Jurkat, Clone E6-1 (cell line): ENCODE results near the gene QTRT2.

ENCODE experiments used
- DNase-seq: peaks from one replicate; pipeline ENCODE4 v3.0.0-alpha.2; 2011; ENCODE audit warnings: low read depth, low spot score
- H3K4me3 ChIP-seq: 2 replicates; pipeline ENCODE4 v1.5.1; 2011; ENCODE audit warnings: mild to moderate bottlenecking, low read length, control low read depth, moderate library complexity

QTRT2 gene

DNA sequence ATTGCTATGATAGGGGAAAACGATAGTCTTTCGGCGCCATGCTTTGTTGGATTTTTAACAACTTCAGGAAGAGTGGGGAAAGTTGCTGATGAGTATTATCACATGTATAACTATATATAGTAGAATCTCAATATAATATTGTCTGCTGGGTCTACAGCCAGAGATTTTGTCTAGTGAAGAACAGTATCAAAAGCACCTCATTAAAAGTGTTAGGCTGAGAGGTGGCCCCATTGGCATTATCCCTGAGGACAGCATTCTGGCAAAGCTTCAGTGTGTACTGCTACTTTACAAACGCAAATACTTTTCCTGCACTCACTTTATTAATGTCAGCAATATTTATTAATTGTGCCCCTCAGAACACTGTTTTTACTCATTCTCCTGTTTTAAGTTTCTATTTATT is 11.8 kb downstream of the QTRT2 start:
- no peak overlapping the region for H3K4me3 ChIP-seq
- no peak for DNase-seq

DNA sequence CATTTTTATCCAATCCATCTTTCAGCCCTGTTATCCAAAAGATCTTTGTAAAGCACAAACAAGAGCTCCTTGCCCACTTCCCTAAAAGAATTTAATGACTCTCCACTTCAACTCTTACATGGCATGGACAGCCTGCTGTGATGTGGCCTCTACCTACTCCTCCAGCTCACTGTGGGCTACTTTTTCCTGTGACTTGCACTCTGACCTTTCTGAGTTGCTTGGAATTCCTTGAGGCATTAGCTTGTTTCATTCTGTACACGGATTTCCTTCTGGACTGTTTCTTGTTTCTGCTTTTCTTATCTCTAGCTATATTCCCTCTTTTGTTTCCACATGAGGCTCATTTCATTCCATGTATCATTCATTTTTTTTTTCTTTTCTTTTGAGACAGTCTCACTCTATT is 15.2 kb downstream of the QTRT2 start:
- H3K4me3 ChIP-seq, result no peak overlapping the region
- DNase-seq, result no peak

DNA sequence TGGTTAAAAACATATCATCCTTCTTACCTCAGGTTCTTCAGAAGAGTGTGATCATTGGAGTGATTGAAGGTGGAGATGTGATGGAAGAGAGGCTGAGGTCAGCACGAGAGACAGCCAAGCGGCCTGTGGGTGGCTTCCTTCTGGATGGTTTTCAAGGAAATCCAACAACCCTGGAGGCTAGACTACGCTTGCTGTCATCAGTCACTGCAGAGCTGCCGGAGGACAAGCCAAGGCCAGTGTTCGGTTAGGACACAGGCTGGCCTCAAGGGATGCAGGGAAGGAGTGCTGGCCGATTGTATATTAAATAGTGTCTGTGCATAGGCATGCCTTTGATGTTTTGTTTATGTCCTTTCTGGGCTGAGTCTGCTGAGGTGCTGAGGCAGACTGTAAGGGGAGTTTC is 20.2 kb downstream of the QTRT2 start:
- no peak for DNase-seq
- H3K4me3 ChIP-seq, result no peak overlapping the region

GRCh38 chr3:114078126-114078525 is 21.6 kb downstream of the QTRT2 start:
- H3K4me3 ChIP-seq, result no peak overlapping the region
- no peak for DNase-seq

- DNase-seq, result no peak
- H3K4me3 ChIP-seq, result no peak overlapping the region
Observed at GRCh38 chr3:114079761-114080160, 23.2 kb downstream of the QTRT2 start.

- no peak overlapping the region for H3K4me3 ChIP-seq
- no peak for DNase-seq
Observed at GRCh38 chr3:114080201-114080600, 23.7 kb downstream of the QTRT2 start.

DNA sequence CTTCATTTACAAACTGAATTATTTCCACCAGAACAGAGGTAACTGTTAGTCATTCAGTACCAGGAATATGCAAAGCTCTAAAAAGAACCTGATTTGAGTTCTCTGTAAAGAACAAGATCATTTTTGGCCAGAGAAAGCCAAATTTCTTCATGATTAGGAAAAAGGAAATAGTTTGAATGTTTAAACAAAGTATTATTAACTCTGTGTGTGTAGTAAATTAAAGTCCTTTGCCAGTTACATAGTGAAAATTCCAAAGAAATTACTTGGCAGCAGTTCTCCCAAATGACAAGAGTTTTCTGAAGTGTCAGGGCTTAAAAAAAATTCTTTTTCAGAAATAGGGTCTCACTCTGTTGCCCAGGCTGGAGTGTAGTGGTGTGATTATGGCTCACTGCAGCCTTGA is 24.5 kb downstream of the QTRT2 start:
- no peak for DNase-seq
- H3K4me3 ChIP-seq, result no peak overlapping the region

DNA sequence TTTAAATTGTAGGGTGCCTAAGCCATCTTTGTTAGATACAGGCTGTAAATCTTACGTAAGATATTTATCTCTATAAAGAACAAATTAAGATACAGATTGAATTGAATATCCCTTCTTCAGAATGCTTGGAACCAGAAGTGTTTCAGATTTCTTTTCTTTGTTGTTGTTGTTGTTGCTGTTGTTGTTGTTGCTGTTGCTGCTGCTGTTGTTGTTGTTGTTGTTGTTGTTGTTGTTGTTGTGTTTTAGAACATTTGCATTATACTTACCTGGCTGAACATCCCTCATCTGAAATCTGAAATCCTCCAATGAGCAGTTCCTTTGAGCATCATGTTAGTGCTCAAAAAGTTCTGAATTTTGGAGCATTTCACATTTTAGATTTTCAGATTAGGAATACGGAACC is 26.6 kb downstream of the QTRT2 start:
- H3K4me3 ChIP-seq, result no peak overlapping the region
- no peak for DNase-seq

DNA sequence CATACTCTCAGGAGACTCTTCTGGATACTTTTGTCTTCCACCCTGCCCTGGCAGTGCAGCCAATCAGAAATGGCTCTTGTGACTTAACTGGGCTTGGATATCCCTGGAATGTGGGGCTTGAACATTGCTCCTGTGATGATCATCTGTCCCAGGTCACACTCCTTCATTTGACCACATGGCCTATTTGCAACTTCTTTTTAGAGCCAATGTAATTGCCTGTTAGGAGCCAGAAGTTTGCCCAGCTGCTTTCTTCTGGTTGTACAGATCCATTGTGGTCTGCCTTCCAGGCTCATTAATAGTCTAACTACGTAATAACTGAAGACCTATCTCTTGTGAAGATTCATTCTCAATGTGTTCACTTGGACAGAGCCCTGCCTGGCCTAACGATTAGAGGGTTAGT is 29.8 kb downstream of the QTRT2 start:
- H3K4me3 ChIP-seq, result no peak overlapping the region
- no peak for DNase-seq

DNA sequence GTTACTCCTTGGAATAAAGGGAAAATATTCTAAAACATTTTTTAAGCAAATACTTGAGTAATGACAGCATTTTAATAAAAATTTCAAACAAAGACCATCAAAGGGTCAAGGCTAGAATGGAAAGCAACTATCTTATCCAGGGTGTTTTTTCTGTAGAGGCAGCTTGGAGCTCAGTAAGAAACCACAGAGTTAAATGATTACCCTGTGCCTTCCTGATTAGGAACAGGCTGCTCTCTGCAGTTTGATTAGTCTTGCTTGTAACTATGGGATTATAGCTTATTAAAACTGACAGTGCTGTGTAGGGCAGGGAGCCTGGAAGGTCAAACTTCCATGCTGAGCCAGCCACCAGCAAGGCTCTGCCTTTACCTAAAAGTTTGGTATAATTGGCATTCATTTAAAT is 33.1 kb downstream of the QTRT2 start:
- no peak overlapping the region for H3K4me3 ChIP-seq
- DNase-seq, result no peak

GRCh38 chr3:114092151-114093015 is 35.8 kb downstream of the QTRT2 start:
- H3K4me3 ChIP-seq, result no peak overlapping the region
- DNase-seq, result no peak

DNA sequence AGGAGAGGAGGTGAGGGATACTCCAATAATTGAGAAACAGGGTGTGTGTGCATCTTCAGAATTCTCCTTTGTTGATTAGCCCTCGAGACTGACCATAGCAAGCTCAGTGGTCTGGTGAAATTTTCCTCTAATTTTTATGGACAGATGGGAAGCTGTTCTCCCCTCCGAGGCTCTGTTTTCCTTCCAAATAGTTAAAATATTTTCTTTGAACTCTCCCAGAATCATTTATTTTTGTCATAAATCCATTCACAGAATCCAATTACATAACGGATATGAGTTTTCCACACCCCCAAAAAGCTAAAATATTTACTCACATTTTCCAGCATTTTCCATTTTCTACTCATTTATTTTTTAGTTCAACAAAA is 36.5 kb downstream of the QTRT2 start:
- no peak overlapping the region for H3K4me3 ChIP-seq
- no peak for DNase-seq

- no peak overlapping the region for H3K4me3 ChIP-seq
- DNase-seq, result no peak
Observed at GRCh38 chr3:114093596-114093995, 37.1 kb downstream of the QTRT2 start.

DNA sequence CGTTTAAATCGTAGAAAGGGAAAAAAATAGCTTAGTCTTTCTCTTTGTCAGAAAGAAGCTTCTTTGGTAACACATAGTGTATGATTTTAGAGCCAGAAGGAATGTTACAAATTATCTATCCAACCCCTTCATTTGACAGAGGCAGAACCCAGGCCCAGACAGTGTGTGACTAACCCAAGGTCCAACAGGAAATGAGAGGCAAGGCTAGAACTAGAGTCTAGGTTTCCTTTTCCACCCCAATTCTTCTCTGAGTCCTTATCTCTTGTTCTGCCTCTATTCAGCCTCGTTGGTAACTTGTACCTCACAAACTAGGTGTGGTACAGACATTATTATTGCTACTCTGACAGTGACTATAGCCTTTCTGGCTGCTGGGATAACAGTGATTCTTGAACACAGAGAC is 39.3 kb downstream of the QTRT2 start:
- H3K4me3 ChIP-seq, result no peak overlapping the region
- DNase-seq, result no peak

GRCh38 chr3:114101101-114101500 is 44.6 kb downstream of the QTRT2 start:
- no peak for DNase-seq
- H3K4me3 ChIP-seq, result no peak overlapping the region

DNA sequence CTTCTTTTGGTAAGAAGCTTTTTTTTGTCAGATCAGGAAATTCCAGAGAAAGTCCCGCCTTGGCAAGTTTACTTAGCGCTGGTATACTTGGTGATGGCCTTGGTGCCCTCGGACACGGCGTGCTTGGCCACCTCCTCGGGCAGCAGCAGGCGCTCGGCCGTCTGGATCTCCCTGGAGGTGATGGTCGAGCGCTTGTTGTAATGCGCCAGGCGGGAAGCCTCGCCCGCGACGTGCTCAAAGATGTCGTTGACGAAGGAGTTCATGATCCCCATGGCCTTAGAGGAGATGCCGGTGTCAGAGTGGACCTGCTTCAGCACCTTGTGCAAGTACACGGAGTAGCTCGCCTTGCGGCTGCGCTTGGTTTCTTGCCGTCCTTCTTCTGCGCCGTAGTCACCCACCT is 46.6 kb downstream of the QTRT2 start:
- H3K4me3 ChIP-seq, result no peak overlapping the region

DNA sequence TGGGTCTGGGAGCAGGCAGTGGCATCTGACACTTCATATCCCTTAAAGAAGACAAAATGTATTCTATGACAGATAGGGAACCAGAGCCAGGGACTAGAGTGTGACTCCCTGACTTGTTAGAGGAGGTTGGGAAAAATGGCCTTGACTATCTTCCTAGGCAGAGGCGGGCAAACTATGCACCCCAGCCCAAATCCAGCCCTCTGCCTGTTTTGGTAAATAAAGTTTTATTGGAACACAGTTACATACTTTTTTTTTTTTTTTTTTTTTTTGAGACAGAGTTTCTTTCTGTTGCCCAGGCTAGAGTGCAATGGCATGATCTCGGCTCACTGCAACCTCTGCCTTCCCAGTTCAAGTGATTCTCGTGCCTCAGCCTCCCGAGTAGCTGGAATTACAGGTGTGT is 47.3 kb downstream of the QTRT2 start:
- no peak overlapping the region for H3K4me3 ChIP-seq
- no peak for DNase-seq

More for the DNA sequence above, 46.6 kb downstream of the QTRT2 start:
- DNase-seq, result no peak

DNA sequence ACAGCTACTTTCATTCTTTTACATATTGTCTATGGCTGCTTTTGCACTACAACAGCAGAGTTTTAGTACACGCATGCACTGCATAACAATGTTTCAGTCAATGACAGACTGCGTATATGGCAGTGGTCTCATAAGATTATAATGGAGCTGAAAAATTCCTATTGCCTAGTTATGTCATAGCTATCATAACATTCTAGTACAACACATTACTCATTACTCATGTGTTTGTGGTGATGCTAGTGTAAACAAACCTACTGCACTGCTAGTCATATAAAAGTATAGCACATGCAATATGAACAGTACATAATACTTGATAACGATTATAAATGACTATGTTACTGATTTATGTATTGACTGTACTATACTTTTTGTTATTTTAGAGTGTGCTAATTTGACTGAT is 47.9 kb downstream of the QTRT2 start:
- no peak overlapping the region for H3K4me3 ChIP-seq
- no peak for DNase-seq

GRCh38 chr3:114108137-114108536 is 51.6 kb downstream of the QTRT2 start:
- DNase-seq, result no peak
- no peak overlapping the region for H3K4me3 ChIP-seq

DNA sequence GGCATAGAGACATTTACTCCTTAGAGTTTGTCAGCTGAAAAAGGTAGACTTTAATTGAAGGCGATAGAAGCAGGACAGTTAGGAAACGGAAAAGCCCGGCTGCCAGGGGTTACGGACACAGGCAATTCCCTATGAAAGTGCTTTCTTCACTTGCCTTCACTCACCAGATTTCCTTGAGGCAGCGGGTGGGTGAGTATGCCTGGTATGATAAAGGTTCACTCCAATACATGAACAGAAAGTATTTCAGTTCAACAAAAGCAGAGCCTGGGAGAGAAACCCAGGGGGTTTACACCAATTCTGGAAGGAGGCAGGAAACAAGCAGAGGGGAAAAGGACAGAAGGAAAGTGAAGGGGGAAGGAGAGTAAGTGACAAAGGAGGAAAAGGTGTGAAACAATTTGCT is 53.9 kb downstream of the QTRT2 start:
- DNase-seq, result no peak
- H3K4me3 ChIP-seq, result no peak overlapping the region

- no peak for DNase-seq
- no peak overlapping the region for H3K4me3 ChIP-seq
Observed at GRCh38 chr3:114111060-114111770, 54.7 kb downstream of the QTRT2 start.
